ENCODE measurements around the gene SYT14.

DNA sequence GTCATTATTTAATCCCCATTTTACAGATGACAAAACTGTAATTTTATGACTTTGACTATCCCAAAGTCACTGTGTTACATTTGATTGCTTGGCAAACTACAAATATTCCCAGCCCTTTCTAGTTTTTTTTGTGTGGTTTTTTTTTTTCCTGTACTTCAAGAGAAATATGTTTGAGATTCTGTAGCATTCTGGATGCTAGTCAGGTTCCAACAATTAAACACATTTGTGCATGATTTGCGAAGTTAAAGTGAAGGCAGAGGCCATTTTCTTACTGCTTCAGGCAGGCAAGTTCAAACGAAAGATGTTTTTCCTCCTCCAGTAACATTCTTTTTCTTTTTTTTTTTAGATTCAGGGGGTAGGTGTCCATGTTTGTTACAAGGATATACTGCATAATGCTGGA, 186.7 kb downstream of the SYT14 start:
- no peak for TF ChIP-seq MXI1 (conservative IDR thresholded peaks at IDR 0.05; ENCODE audit: poor library complexity, severe bottlenecking)
- TF ChIP-seq, protein P1, sequence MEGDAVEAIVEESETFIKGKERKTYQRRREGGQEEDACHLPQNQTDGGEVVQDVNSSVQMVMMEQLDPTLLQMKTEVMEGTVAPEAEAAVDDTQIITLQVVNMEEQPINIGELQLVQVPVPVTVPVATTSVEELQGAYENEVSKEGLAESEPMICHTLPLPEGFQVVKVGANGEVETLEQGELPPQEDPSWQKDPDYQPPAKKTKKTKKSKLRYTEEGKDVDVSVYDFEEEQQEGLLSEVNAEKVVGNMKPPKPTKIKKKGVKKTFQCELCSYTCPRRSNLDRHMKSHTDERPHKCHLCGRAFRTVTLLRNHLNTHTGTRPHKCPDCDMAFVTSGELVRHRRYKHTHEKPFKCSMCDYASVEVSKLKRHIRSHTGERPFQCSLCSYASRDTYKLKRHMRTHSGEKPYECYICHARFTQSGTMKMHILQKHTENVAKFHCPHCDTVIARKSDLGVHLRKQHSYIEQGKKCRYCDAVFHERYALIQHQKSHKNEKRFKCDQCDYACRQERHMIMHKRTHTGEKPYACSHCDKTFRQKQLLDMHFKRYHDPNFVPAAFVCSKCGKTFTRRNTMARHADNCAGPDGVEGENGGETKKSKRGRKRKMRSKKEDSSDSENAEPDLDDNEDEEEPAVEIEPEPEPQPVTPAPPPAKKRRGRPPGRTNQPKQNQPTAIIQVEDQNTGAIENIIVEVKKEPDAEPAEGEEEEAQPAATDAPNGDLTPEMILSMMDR (IDR thresholded peaks at IDR 0.05; ENCODE audit: poor library complexity, severe bottlenecking): no peak
- TF ChIP-seq, protein P2, sequence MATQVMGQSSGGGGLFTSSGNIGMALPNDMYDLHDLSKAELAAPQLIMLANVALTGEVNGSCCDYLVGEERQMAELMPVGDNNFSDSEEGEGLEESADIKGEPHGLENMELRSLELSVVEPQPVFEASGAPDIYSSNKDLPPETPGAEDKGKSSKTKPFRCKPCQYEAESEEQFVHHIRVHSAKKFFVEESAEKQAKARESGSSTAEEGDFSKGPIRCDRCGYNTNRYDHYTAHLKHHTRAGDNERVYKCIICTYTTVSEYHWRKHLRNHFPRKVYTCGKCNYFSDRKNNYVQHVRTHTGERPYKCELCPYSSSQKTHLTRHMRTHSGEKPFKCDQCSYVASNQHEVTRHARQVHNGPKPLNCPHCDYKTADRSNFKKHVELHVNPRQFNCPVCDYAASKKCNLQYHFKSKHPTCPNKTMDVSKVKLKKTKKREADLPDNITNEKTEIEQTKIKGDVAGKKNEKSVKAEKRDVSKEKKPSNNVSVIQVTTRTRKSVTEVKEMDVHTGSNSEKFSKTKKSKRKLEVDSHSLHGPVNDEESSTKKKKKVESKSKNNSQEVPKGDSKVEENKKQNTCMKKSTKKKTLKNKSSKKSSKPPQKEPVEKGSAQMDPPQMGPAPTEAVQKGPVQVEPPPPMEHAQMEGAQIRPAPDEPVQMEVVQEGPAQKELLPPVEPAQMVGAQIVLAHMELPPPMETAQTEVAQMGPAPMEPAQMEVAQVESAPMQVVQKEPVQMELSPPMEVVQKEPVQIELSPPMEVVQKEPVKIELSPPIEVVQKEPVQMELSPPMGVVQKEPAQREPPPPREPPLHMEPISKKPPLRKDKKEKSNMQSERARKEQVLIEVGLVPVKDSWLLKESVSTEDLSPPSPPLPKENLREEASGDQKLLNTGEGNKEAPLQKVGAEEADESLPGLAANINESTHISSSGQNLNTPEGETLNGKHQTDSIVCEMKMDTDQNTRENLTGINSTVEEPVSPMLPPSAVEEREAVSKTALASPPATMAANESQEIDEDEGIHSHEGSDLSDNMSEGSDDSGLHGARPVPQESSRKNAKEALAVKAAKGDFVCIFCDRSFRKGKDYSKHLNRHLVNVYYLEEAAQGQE (IDR thresholded peaks at IDR 0.05; ENCODE audit: borderline replicate concordance): no peak
- TF ChIP-seq POLR2AphosphoS5 (IDR thresholded peaks at IDR 0.05): no peak

All from neural cell (in vitro differentiated cells).